Smooth muscle cell of trachea (primary cell): ENCODE data around the gene SSBP3. TPM values are rescaled to one million over a fixed set of nuclear protein-coding genes. Genes with fewer than 3 reads are reported as not detected.

Experiments
- total RNA-seq: library from RNA; depleted of rRNA; stranded (reverse); fragments of >200 nt; gene quantifications from 2 replicates; pipeline ENCODE4 v1.2.1, GENCODE V29; 2014

SSBP3 gene
- total RNA-seq = 10.5 and 18.9 TPM in 2 replicates

GRCh38 chr1:54406339-54407153 lies at the start of gene SSBP3:
SSBP3 (minus strand) TSS chr1:54406394.

GRCh38 chr1:54199765-54200518 lies 206.3 kb downstream of the SSBP3 start, which contains the start of the genes CYB5RL and MRPL37:
CYB5RL (minus strand) TSS chr1:54200030; CDS start chr1:54195616, 4,414 bp downstream.
MRPL37 (plus strand) TSS chr1:54200167; CDS start chr1:54200244, 77 bp downstream.

Other genes with a start within 250 kb of the SSBP3 start
- 12.2 and 12.9 TPM in 2 replicates for gene CYB5RL, start 206.4 kb downstream of the SSBP3 start, total RNA-seq
- gene MRPL37, start 206.2 kb downstream of the SSBP3 start, total RNA-seq = 63.3 and 83.5 TPM in 2 replicates
- 2.9 and 7.6 TPM in 2 replicates for gene ACOT11, start 141.8 kb upstream of the SSBP3 start, total RNA-seq
- gene FAM151A, start 217.1 kb upstream of the SSBP3 start, total RNA-seq = not detected in 2 replicates
- under 0.01 and 0.50 TPM in 2 replicates for gene MROH7, start 235.4 kb upstream of the SSBP3 start, total RNA-seq